KOPT-K1 (cell line): ENCODE measurements around the gene BRD3OS.
"Not testable (repeated sequence)": the region's sequence is repeated elsewhere in the genome, so short reads cannot be mapped to it uniquely, and the experiment has no call there.

Experiments used
- H3K27ac ChIP-seq: fragments of 200-600 bp; sonication (generic); 2 replicates; pipeline ENCODE4 v1.5.1; 2016; ENCODE audit warnings: antibody characterized with exemption, mild to moderate bottlenecking, low read depth, low read length; ENCODE audit not compliant: poor library complexity, severe bottlenecking
- H3K36me3 ChIP-seq: fragments of 200-600 bp; sonication (generic); 2 replicates; pipeline ENCODE4 v1.5.1; 2017; ENCODE audit warnings: antibody characterized with exemption, mild to moderate bottlenecking, low read length, moderate library complexity; ENCODE audit not compliant: insufficient read depth
- H3K9me3 ChIP-seq: fragments of 200-600 bp; sonication (generic); 2 replicates; pipeline ENCODE4 v1.5.1; 2017; ENCODE audit warnings: antibody characterized with exemption, low read length, mild to moderate bottlenecking; ENCODE audit not compliant: insufficient read depth, poor library complexity, severe bottlenecking

The BRD3OS gene

GRCh38 chr9:134075689-134076088 lies 50.4 kb downstream of the BRD3OS start:
- H3K36me3 ChIP-seq, H3K27ac ChIP-seq: not testable (repeated sequence)
- H3K9me3 ChIP-seq = peaks cover 10% of the 10 kb centered on the region

DNA sequence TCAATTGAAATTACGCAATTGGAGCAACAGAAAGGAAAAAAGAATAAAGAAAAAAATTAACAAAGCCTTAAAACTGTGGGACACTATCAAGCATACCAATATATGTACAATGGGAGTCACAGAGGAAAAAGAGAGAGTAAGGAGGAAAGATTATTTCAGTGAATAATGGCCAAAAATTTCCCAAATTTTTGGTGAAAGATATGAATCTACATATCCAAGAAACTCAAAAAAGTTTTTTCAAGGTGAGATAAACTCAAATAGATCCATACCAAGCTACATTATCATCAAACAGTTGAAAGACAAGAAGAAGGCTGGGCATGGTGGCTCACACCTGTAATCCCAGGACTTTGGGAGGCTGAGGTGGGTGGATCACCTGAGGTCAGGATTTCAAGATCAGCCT lies 51.4 kb downstream of the BRD3OS start:
- Histone ChIP-seq H3K27ac (no peak overlapping the region), H3K36me3 (no peaks in the 10 kb centered on the region), H3K9me3 (peaks cover 10% of the 10 kb centered on the region)
